Upper lobe of left lung (tissue), 4 donors: Measurements from ENCODE around the gene TBX18.

ENCODE experiments used
- CTCF ChIP-seq, 6 experiments: fragments of 450-650 bp in 4 of 6; fragments of 200-600 bp in 2 of 6; sonication (generic) in 2 of 6; IDR thresholded peaks; one replicate each; pipeline ENCODE4 v1.5.1; 2016 to 2019; ENCODE audit warnings: antibody characterized with exemption in 6 of 6
- POLR2A ChIP-seq, 4 donors: fragments of 450-650 bp; IDR thresholded peaks; one replicate each; pipeline ENCODE4 v1.5.1; 2016 to 2017; ENCODE audit warnings: antibody characterized with exemption in 4 of 4, mild to moderate bottlenecking in 2 of 4
- POLR2AphosphoS5 ChIP-seq, 2 donors: sonication (generic); formaldehyde crosslinking; IDR thresholded peaks; one replicate each; pipeline ENCODE4 v1.5.1; 2017; ENCODE audit warnings: antibody characterized with exemption in 2 of 2

DNA sequence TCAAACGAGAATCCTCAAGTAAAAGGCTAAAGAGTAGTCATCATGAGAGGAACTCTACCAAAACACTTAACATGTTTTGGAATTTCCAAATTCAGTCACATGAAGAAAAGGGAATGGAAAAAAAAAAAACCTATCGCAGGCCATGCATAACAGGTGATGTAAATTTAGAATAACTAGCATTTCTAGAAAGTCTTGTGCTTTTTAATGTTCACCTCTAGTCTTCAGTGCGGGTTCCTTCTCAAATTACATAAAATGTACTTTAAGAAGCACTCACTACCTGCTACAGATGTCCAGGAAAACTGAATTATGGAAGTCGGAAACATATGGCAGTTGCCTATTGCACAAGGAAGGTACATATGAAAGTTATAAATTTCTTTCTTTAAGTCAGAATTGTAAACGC is 6.1 kb upstream of the TBX18 start:
- TF ChIP-seq CTCF (IDR thresholded peaks at IDR 0.05) (no peak), POLR2AphosphoS5 (IDR thresholded peaks at IDR 0.05) (no peak), POLR2A (IDR thresholded peaks at IDR 0.05) (no peak)
